GM19328 (cell line): ENCODE measurements around the gene HPSE2.
"Not testable (repeated sequence)": the region's sequence is repeated elsewhere in the genome, so short reads cannot be mapped to it uniquely, and the experiment has no call there.

Source experiments
- ATAC-seq: cut with Tn5 transposase; IDR thresholded peaks from one replicate; pipeline ENCODE4 v1.9.1; 2021; ENCODE audit warnings: mild to moderate bottlenecking, moderate library complexity; ENCODE audit not compliant: unreplicated experiment

Gene HPSE2

GRCh38 chr10:99235658-99236626 lies at the start of gene HPSE2:
Gene HPSE2 (minus strand): TSS chr10:99235852.
- no peak for ATAC-seq

- peak; percentile 74 for ATAC-seq
These were observed 44.8 kb upstream of the HPSE2 start for GRCh38 chr10:99280472-99280871.

GRCh38 chr10:99279626-99280111 lies 44.0 kb upstream of the HPSE2 start:
- ATAC-seq = no peak

- ATAC-seq = no peak
These were observed 41.3 kb upstream of the HPSE2 start for GRCh38 chr10:99276848-99277486.

- ATAC-seq = no peak
These were observed 30.7 kb upstream of the HPSE2 start for GRCh38 chr10:99266383-99266782.

GRCh38 chr10:99248824-99249223 lies 13.2 kb upstream of the HPSE2 start:
- no peak for ATAC-seq

GRCh38 chr10:99247893-99248292 lies 12.2 kb upstream of the HPSE2 start:
- ATAC-seq = not testable (repeated sequence)

GRCh38 chr10:99236627-99237309 lies 1.1 kb upstream of the HPSE2 start:
- ATAC-seq = no peak

- ATAC-seq = no peak
These were observed 628 bp downstream of the HPSE2 start for GRCh38 chr10:99234791-99235657.

GRCh38 chr10:99234041-99234790 lies 1.4 kb downstream of the HPSE2 start:
- ATAC-seq = peak; percentile 99

- peak; percentile 19 for ATAC-seq
These were observed 2.0 kb downstream of the HPSE2 start for GRCh38 chr10:99233689-99234037.

- no peak for ATAC-seq
These were observed 2.5 kb downstream of the HPSE2 start for GRCh38 chr10:99233000-99233688.

GRCh38 chr10:99232360-99232999 lies 3.2 kb downstream of the HPSE2 start:
- no peak for ATAC-seq

GRCh38 chr10:99224766-99225165 lies 10.9 kb downstream of the HPSE2 start:
- ATAC-seq = no peak

- ATAC-seq = no peak
These were observed 28.3 kb downstream of the HPSE2 start for GRCh38 chr10:99207340-99207739.

GRCh38 chr10:99203310-99203709 lies 32.3 kb downstream of the HPSE2 start:
- ATAC-seq = no peak

GRCh38 chr10:99172950-99173349 lies 62.7 kb downstream of the HPSE2 start:
- no peak for ATAC-seq

- no peak for ATAC-seq
These were observed 63.4 kb downstream of the HPSE2 start for GRCh38 chr10:99172128-99172738.
